GM12874 (cell line): ENCODE measurements around the gene GPR35.

Experiments
- CTCF ChIP-seq: IDR thresholded peaks from 2 replicates; pipeline ENCODE4 v1.5.1; 2011; ENCODE audit warnings: low read depth, mild to moderate bottlenecking, control low read depth, low read length, moderate library complexity; ENCODE audit not compliant: insufficient read depth

GPR35 gene

GRCh38 chr2:240624950-240625621 is at the start of gene GPR35:
GPR35 (plus strand) TSS chr2:240625480; CDS start chr2:240629953, 4,473 bp downstream.
- TF ChIP-seq CTCF = 0 out of 2 replicates have a peak, but pooled peaks have one; percentile 14

GRCh38 chr2:240576036-240576435 is 49.2 kb upstream of the GPR35 start:
- TF ChIP-seq CTCF = no peak

- no peak for TF ChIP-seq CTCF
Observed at GRCh38 chr2:240576436-240577205, 48.7 kb upstream of the GPR35 start.

GRCh38 chr2:240577281-240578109 is 47.8 kb upstream of the GPR35 start:
- no peak for TF ChIP-seq CTCF

- no peak for TF ChIP-seq CTCF
Observed at GRCh38 chr2:240578110-240578450, 47.2 kb upstream of the GPR35 start.

- TF ChIP-seq CTCF = no peak
Observed at GRCh38 chr2:240578488-240578887, 46.8 kb upstream of the GPR35 start.
